Stimulated activated naive CD8-positive, alpha-beta T cell treated with anti-CD3 and anti-CD28 coated beads, Interleukin-15, Interleukin-2, amounts not matched to agents 100 ng/mL and 50 ng/mL, for 24 hours (primary cell): ENCODE results near the gene CAMTA1.
"Not testable (repeated sequence)": the region's sequence is repeated elsewhere in the genome, so short reads cannot be mapped to it uniquely, and the experiment has no call there.

Experiments
- H3K27ac Mint-ChIP-seq: one replicate; pipeline ENCODE4 v1.8.0; 2021; ENCODE audit warnings: mild to moderate bottlenecking, mixed read lengths
- H3K27me3 Mint-ChIP-seq: one replicate; pipeline ENCODE4 v1.8.0; 2021; ENCODE audit warnings: mixed read lengths
- H3K36me3 Mint-ChIP-seq: one replicate; pipeline ENCODE4 v1.8.0; 2021; ENCODE audit warnings: low read depth, mixed read lengths
- H3K4me1 Mint-ChIP-seq: one replicate; pipeline ENCODE4 v1.8.0; 2021; ENCODE audit warnings: low read depth, mixed read lengths
- H3K4me3 Mint-ChIP-seq: one replicate; pipeline ENCODE4 v1.8.0; 2021; ENCODE audit warnings: mild to moderate bottlenecking, mixed read lengths
- H3K9me3 Mint-ChIP-seq: one replicate; pipeline ENCODE4 v1.8.0; 2021; ENCODE audit warnings: mixed read lengths

CAMTA1 gene

GRCh38 chr1:7153464-7153863, 368.2 kb downstream of the CAMTA1 start:
- Mint-ChIP-seq H3K36me3 (no peaks in the 10 kb centered on the region), H3K27me3 (peaks cover 3% of the 10 kb centered on the region), H3K9me3 (no peaks in the 10 kb centered on the region), H3K4me3 (no peak overlapping the region), H3K27ac (no peak overlapping the region), H3K4me1 (no peaks in the 10 kb centered on the region)

DNA sequence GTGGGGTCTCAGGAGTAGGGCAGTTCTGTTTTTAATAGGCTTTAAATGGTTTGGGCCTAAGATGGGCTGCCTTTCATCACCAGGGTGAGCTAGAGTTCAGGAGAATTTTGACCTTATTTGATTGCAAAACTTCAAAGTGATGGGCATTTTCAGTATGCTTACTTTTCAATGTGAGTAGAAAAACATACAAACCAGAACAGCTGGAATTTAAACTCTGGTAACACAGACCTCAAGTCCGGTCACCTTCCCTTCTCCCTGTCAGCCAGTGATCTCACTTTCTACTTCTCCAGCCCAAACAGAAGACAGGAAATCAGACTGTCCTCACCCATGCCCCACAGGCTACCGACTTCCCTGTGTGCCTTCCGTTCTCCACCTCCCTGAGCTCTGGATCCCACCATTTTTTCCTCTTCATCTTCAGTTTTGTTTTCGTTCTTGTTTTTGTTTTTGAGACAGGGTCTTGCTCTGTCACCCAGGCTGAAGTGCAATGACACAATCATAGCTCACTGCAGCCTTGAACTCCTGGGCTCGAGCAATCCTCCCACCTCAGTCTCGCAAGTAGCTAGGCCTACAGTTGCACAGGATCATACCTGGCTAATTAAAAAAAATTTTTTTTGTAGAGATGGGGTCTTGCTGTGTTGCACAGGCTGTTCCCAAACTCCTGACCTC, 374.0 kb downstream of the CAMTA1 start:
- Mint-ChIP-seq H3K9me3 (no peaks in the 10 kb centered on the region), H3K4me3 (no peak overlapping the region), H3K4me1 (no peaks in the 10 kb centered on the region), H3K27me3 (no peaks in the 10 kb centered on the region), H3K36me3 (no peaks in the 10 kb centered on the region), H3K27ac (no peak overlapping the region)

DNA sequence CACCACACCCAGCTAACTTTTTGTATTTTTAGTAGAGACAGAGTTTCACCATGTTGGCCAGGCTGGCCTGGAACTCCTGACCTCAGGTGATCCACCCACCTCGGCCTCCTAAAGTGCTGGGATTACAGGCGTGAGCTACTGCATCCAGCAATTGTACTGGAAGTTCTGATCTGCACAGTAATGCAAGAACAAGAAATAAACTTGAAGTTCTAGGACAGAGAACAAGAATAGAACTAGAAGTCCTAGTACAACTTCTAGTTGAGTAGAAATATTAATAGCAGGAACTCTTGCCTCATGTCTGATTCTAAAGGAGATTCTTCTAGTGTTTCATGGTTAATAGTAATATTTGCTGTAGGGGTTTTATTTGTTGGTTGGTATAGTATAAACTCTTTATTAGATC, 383.3 kb downstream of the CAMTA1 start:
- H3K4me1 Mint-ChIP-seq, result not testable (repeated sequence)

DNA sequence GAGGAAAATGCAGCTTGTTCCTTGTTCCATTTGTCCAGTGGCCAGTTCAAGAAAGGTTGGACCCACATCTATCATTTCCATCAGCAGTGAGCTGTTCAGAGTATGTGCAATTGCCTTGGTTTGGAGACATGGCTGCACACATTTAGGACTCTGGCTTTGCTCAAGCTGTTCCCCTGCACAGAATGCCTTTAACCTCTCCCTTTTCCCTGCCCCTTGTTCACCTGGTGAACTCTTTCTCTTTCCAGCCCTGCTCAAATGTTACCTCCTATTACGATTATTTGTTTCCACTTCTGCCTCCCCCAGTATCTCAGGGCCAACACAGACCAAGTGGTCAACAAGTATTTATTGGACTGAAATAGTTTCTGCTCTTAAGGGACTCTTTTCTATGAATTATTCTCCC, 385.9 kb downstream of the CAMTA1 start:
- no peaks in the 10 kb centered on the region for H3K4me1 Mint-ChIP-seq
- no peaks in the 10 kb centered on the region for H3K36me3 Mint-ChIP-seq
- H3K27me3 Mint-ChIP-seq, result peaks cover 18% of the 10 kb centered on the region
- no peaks in the 10 kb centered on the region for H3K9me3 Mint-ChIP-seq
- no peak overlapping the region for H3K4me3 Mint-ChIP-seq
- H3K27ac Mint-ChIP-seq, result no peak overlapping the region

More for the DNA sequence above, 383.3 kb downstream of the CAMTA1 start:
- not testable (repeated sequence) for H3K36me3 Mint-ChIP-seq, H3K27ac Mint-ChIP-seq, H3K4me3 Mint-ChIP-seq, H3K9me3 Mint-ChIP-seq, H3K27me3 Mint-ChIP-seq

- H3K9me3 Mint-ChIP-seq, result no peaks in the 10 kb centered on the region
- H3K4me3 Mint-ChIP-seq, result no peak overlapping the region
- no peak overlapping the region for H3K27ac Mint-ChIP-seq
- H3K27me3 Mint-ChIP-seq, result peaks cover 18% of the 10 kb centered on the region
- H3K36me3 Mint-ChIP-seq, result no peaks in the 10 kb centered on the region
- no peaks in the 10 kb centered on the region for H3K4me1 Mint-ChIP-seq
Observed at GRCh38 chr1:7171574-7171973, 386.3 kb downstream of the CAMTA1 start.

GRCh38 chr1:7172804-7173203, 387.6 kb downstream of the CAMTA1 start:
- no peaks in the 10 kb centered on the region for H3K9me3 Mint-ChIP-seq
- H3K36me3 Mint-ChIP-seq, result no peaks in the 10 kb centered on the region
- H3K4me3 Mint-ChIP-seq, result no peak overlapping the region
- no peak overlapping the region for H3K27ac Mint-ChIP-seq
- H3K27me3 Mint-ChIP-seq, result peaks cover 21% of the 10 kb centered on the region
- H3K4me1 Mint-ChIP-seq, result no peaks in the 10 kb centered on the region

GRCh38 chr1:7174561-7174960, 389.3 kb downstream of the CAMTA1 start:
- Mint-ChIP-seq H3K27me3 (peaks cover 23% of the 10 kb centered on the region), H3K9me3 (no peaks in the 10 kb centered on the region), H3K4me3 (no peak overlapping the region), H3K27ac (no peak overlapping the region), H3K36me3 (no peaks in the 10 kb centered on the region), H3K4me1 (no peaks in the 10 kb centered on the region)

GRCh38 chr1:7174980-7175906, 390.0 kb downstream of the CAMTA1 start:
- Mint-ChIP-seq H3K27me3 (peaks cover 23% of the 10 kb centered on the region), H3K9me3 (peaks cover 4% of the 10 kb centered on the region), H3K4me3 (no peak overlapping the region), H3K27ac (no peak overlapping the region), H3K4me1 (no peaks in the 10 kb centered on the region), H3K36me3 (no peaks in the 10 kb centered on the region)

DNA sequence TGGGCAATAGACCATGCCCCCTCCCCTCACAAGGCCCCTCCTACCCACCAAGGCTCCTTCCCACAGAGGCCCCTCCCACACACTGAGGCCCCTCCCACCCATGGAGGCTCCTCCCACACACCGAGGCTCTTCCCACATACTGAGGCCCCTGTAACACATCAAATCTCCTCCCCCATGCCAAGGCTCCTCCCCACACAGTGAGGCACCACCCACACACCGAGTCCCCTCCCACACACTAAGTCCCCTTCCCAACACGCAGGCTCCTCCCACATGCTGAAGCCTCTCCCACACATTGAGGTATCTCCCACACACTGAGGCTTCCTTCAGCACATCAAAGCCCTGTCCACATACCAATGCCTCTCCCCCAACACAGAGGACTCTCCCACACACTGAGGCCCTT, 391.8 kb downstream of the CAMTA1 start:
- peaks cover 18% of the 10 kb centered on the region for H3K27me3 Mint-ChIP-seq
- H3K36me3 Mint-ChIP-seq, result no peaks in the 10 kb centered on the region
- no peaks in the 10 kb centered on the region for H3K4me1 Mint-ChIP-seq
- H3K9me3 Mint-ChIP-seq, result peaks cover 4% of the 10 kb centered on the region
- H3K4me3 Mint-ChIP-seq, result no peak overlapping the region
- H3K27ac Mint-ChIP-seq, result no peak overlapping the region

- peaks cover 4% of the 10 kb centered on the region for H3K9me3 Mint-ChIP-seq
- peaks cover 18% of the 10 kb centered on the region for H3K27me3 Mint-ChIP-seq
- no peak overlapping the region for H3K4me3 Mint-ChIP-seq
- no peaks in the 10 kb centered on the region for H3K36me3 Mint-ChIP-seq
- H3K4me1 Mint-ChIP-seq, result no peaks in the 10 kb centered on the region
- H3K27ac Mint-ChIP-seq, result no peak overlapping the region
Observed at GRCh38 chr1:7177438-7178146, 392.3 kb downstream of the CAMTA1 start.

GRCh38 chr1:7178336-7178735, 393.1 kb downstream of the CAMTA1 start:
- Mint-ChIP-seq H3K4me1 (no peaks in the 10 kb centered on the region), H3K27ac (no peak overlapping the region), H3K9me3 (peaks cover 4% of the 10 kb centered on the region), H3K36me3 (no peaks in the 10 kb centered on the region), H3K27me3 (peaks cover 18% of the 10 kb centered on the region), H3K4me3 (no peak overlapping the region)

- peaks cover 4% of the 10 kb centered on the region for H3K9me3 Mint-ChIP-seq
- H3K36me3 Mint-ChIP-seq, result no peaks in the 10 kb centered on the region
- no peak overlapping the region for H3K4me3 Mint-ChIP-seq
- H3K27me3 Mint-ChIP-seq, result peaks cover 18% of the 10 kb centered on the region
- H3K4me1 Mint-ChIP-seq, result no peaks in the 10 kb centered on the region
- H3K27ac Mint-ChIP-seq, result no peak overlapping the region
Observed at GRCh38 chr1:7178741-7179140, 393.5 kb downstream of the CAMTA1 start.

GRCh38 chr1:7185721-7186120, 400.5 kb downstream of the CAMTA1 start:
- Mint-ChIP-seq H3K36me3 (no peaks in the 10 kb centered on the region), H3K9me3 (no peaks in the 10 kb centered on the region), H3K4me3 (no peak overlapping the region), H3K4me1 (no peaks in the 10 kb centered on the region), H3K27ac (no peak overlapping the region), H3K27me3 (peaks cover 5% of the 10 kb centered on the region)

- no peak overlapping the region for H3K4me3 Mint-ChIP-seq
- no peaks in the 10 kb centered on the region for H3K9me3 Mint-ChIP-seq
- no peaks in the 10 kb centered on the region for H3K4me1 Mint-ChIP-seq
- H3K36me3 Mint-ChIP-seq, result no peaks in the 10 kb centered on the region
- H3K27ac Mint-ChIP-seq, result no peak overlapping the region
- H3K27me3 Mint-ChIP-seq, result peaks cover 5% of the 10 kb centered on the region
Observed at GRCh38 chr1:7186382-7187111, 401.3 kb downstream of the CAMTA1 start.
